HepG2 (cell line): Measurements from ENCODE around the gene CPVL. TPM values are rescaled to one million over a fixed set of nuclear protein-coding genes. Genes with fewer than 3 reads are reported as not detected.

Experiments used
- ATF1 ChIP-seq: IDR thresholded peaks from 2 replicates; pipeline ENCODE4 v1.6.1; 2016; ENCODE audit warnings: mild to moderate bottlenecking, control low read depth
- GATAD1 ChIP-seq: IDR thresholded peaks from 2 replicates; pipeline ENCODE4 v1.6.1; 2016; ENCODE audit warnings: missing genetic modification reagents, missing compliant biosample characterization
- GTF2F1 ChIP-seq: fragments of 150-350 bp; IDR thresholded peaks from 2 replicates; pipeline ENCODE4 v1.6.1; 2014; ENCODE audit warnings: low read length
- HMG20B ChIP-seq: conservative IDR thresholded peaks from 2 replicates; pipeline ENCODE4 v1.6.1; 2016; ENCODE audit warnings: missing genetic modification reagents, missing compliant biosample characterization
- IKZF4 ChIP-seq: sonication (generic); formaldehyde crosslinking; IDR thresholded peaks from 2 replicates; pipeline ENCODE4 v1.5.1; 2020; ENCODE audit warnings: borderline replicate concordance, mild to moderate bottlenecking, low read depth, missing genetic modification reagents; ENCODE audit errors: not compliant biosample characterization
- JDP2 ChIP-seq: sonication (generic); formaldehyde crosslinking; IDR thresholded peaks from 2 replicates; pipeline ENCODE4 v1.8.1; 2022; ENCODE audit warnings: missing genetic modification reagents, borderline replicate concordance
- KAT8 ChIP-seq: IDR thresholded peaks from 2 replicates; pipeline ENCODE4 v1.6.1; 2016; ENCODE audit warnings: missing genetic modification reagents, missing compliant biosample characterization
- KDM1A ChIP-seq: IDR thresholded peaks from 2 replicates; pipeline ENCODE4 v1.6.1; 2016; ENCODE audit warnings: missing compliant biosample characterization
- NR2C2 ChIP-seq: sonication (generic); formaldehyde crosslinking; IDR thresholded peaks from 2 replicates; pipeline ENCODE4 v1.4.0; 2020; ENCODE audit warnings: missing genetic modification reagents, mild to moderate bottlenecking, moderate library complexity, borderline replicate concordance
- POGZ ChIP-seq: sonication (generic); formaldehyde crosslinking; IDR thresholded peaks from 2 replicates; pipeline ENCODE4 v1.4.0; 2020; ENCODE audit warnings: mild to moderate bottlenecking, missing genetic modification reagents
- PRMT3 ChIP-seq: sonication (generic); formaldehyde crosslinking; IDR thresholded peaks from 2 replicates; pipeline ENCODE4 v1.8.1; 2022; ENCODE audit warnings: low read depth, mild to moderate bottlenecking, moderate library complexity, missing genetic modification reagents, borderline replicate concordance
- REPIN1 ChIP-seq: sonication (generic); formaldehyde crosslinking; IDR thresholded peaks from 2 replicates; pipeline ENCODE4 v1.8.0; 2022; ENCODE audit warnings: missing genetic modification reagents, low read depth, mild to moderate bottlenecking, borderline replicate concordance
- RFXANK ChIP-seq: IDR thresholded peaks from 2 replicates; pipeline ENCODE4 v1.6.1; 2016
- SMC3 ChIP-seq: IDR thresholded peaks from 2 replicates; pipeline ENCODE4 v1.6.1; 2011; ENCODE audit warnings: low read length, improper control_type of control experiment
- SSRP1 ChIP-seq: IDR thresholded peaks from 2 replicates; pipeline ENCODE4 v1.6.1; 2016; ENCODE audit warnings: control low read depth
- TRIM22 ChIP-seq: fragments of 450-650 bp; IDR thresholded peaks from 2 replicates; pipeline ENCODE4 v1.6.1; 2017
- ZNF263 ChIP-seq: sonication (generic); formaldehyde crosslinking; IDR thresholded peaks from 2 replicates; pipeline ENCODE4 v1.4.0; 2020; ENCODE audit warnings: missing genetic modification reagents
- ZNF407 ChIP-seq: sonication (generic); formaldehyde crosslinking; IDR thresholded peaks from one replicate; pipeline ENCODE4 v1.5.1; 2020; ENCODE audit warnings: mild to moderate bottlenecking, missing genetic modification reagents; ENCODE audit errors: not compliant biosample characterization
- ZNF710 ChIP-seq: sonication (generic); formaldehyde crosslinking; IDR thresholded peaks from 2 replicates; pipeline ENCODE4 v1.5.0; 2020; ENCODE audit warnings: mild to moderate bottlenecking, missing genetic modification reagents, borderline replicate concordance
- polyA plus RNA-seq, 8 experiments: library from polyadenylated mRNA; depleted of rRNA in 3 of 8; stranded (reverse) in 7 of 8; unstranded in 1 of 8; fragments of >200 nt; fragmentation: Illumina TruSeq in 4 of 8; extraction: Trizol in 4 of 8; gene quantifications; 2 replicates each; pipeline versions ENCODE4 v1.2.1 to v1.2.3, GENCODE V29; 2011 to 2016; ENCODE audit warnings: low read depth in 4 of 8, missing spikeins in 1 of 8, mixed read lengths in 1 of 8; ENCODE audit not compliant: insufficient read depth in 1 of 8
- total RNA-seq, 5 experiments: library from RNA; depleted of rRNA; stranded (reverse); fragments of >200 nt; fragmentation: Illumina TruSeq; extraction: Trizol; gene quantifications; 2 replicates each; pipeline ENCODE4 v1.2.3, GENCODE V29; 2016; ENCODE audit warnings: low read depth in 1 of 5

Gene CPVL
- total and polyA plus RNA-seq, 2 of the 13 experiments (the other 11 are each of a cell fraction or from before 2014, with no cell fraction given) = 59.2 to 294 TPM

- peak; percentile 82 for TF ChIP-seq ZNF407 (CRISPR knock-in tag)
- peak; percentile 74 for TF ChIP-seq KAT8
- TF ChIP-seq HMG20B (CRISPR knock-in tag) = no peak
- peak; percentile 95 for TF ChIP-seq POGZ (CRISPR knock-in tag)
- TF ChIP-seq TRIM22 = no peak
- no peak for TF ChIP-seq SMC3
- no peak; the same call in 1 of the 2 replicates for TF ChIP-seq GATAD1 (CRISPR knock-in tag)
- TF ChIP-seq PRMT3 (CRISPR knock-in tag) = peak; percentile 68; the same call in 1 of the 2 replicates
- peak; percentile 83 for TF ChIP-seq NR2C2 (CRISPR knock-in tag)
- TF ChIP-seq ZNF263 = peak; percentile 72; the same call in 1 of the 2 replicates
- no peak for TF ChIP-seq SSRP1
- TF ChIP-seq RFXANK = peak; percentile 73; the same call in 1 of the 2 replicates
- no peak for TF ChIP-seq ATF1 (CRISPR knock-in tag)
- TF ChIP-seq IKZF4 (CRISPR knock-in tag) = peak; percentile 81
- no peak for TF ChIP-seq GTF2F1
- no peak for TF ChIP-seq KDM1A
- peak; percentile 76; the same call in 1 of the 2 replicates for TF ChIP-seq ZNF710 (CRISPR knock-in tag)
- peak; percentile 85; the same call in 1 of the 2 replicates for TF ChIP-seq JDP2 (CRISPR knock-in tag)
- TF ChIP-seq REPIN1 (CRISPR knock-in tag) = peak; percentile 91
Measured at GRCh38 chr7:28955718-28956607, 190.4 kb downstream of the CPVL start (continued).
